Muscle of arm (tissue), 14 donors: ENCODE results near the gene CFAP45. TPM values are rescaled to one million over a fixed set of nuclear protein-coding genes. Genes with fewer than 3 reads are reported as not detected.

Experiments
- DNase-seq: peaks from one replicate; pipeline ENCODE4 v3.0.0-alpha.2; 2013
- long read RNA-seq, 11 donors: transcript quantifications; one replicate each; lab custom pipeline, GENCODE V29; 2026
- polyA plus RNA-seq, 12 donors: library from polyadenylated mRNA; unstranded; fragments of 120-200 nt; gene quantifications; one replicate each; pipeline ENCODE4 v1.2.1, GENCODE V29; 2013; ENCODE audit not compliant: insufficient read length in 12 of 12

The CFAP45 gene, protein sequence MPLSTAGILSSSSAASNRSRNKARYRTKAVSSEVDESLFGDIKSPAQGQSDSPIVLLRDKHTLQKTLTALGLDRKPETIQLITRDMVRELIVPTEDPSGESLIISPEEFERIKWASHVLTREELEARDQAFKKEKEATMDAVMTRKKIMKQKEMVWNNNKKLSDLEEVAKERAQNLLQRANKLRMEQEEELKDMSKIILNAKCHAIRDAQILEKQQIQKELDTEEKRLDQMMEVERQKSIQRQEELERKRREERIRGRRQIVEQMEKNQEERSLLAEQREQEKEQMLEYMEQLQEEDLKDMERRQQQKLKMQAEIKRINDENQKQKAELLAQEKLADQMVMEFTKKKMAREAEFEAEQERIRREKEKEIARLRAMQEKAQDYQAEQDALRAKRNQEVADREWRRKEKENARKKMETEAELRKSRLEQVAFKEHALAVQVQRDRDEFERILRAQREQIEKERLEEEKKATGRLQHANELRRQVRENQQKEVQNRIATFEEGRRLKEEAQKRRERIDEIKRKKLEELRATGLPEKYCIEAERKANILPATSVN
- polyA plus RNA-seq, result under 1 TPM in 10 of 12 donors, not detected in 2; 0.22 to 0.54 (median 0.27) TPM
- long read RNA-seq, donor 1, result 0 reads
- long read RNA-seq, donor 2, result 0 reads
- long read RNA-seq, donor 3, result 0 reads
- long read RNA-seq, donor 4, result 0 reads
- long read RNA-seq, donor 5, result 0 reads
- long read RNA-seq, donor 6, result 0 reads
- long read RNA-seq, donor 7, result 0 reads
- long read RNA-seq, donor 8, result 0 reads
- long read RNA-seq, donor 9, result 0 reads
- long read RNA-seq, donor 10, result 0 reads
- long read RNA-seq, donor 11, result 0 reads

- DNase-seq, result peak; percentile 59
Measured at GRCh38 chr1:159900086-159900680, at the start of gene CFAP45. TSS of gene CFAP45 (minus strand) at chr1:159900165. CDS start at chr1:159900098, 67 bp downstream.

DNA sequence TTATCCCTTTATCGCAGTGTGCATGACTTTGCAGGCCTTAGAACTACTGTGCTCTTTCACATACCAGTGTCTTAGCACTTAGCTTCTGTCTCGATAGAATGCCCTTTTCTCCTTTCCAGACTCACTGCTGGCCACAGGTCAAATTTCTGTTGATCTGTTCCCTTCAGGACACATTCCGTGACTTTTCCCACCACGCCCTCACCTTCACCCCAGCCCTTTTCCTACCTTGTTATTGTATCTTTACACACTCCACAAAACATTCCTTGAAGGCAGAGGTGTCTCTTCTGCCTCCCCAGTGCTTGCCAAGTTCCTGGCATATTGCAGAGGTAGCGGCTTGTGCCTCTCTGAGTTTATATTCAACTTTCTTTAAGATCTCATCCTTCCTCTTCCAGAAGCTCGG, 49.2 kb upstream of the CFAP45 start:
- DNase-seq, result no peak

- no peak for DNase-seq
Measured at GRCh38 chr1:159947942-159948341, 48.0 kb upstream of the CFAP45 start.

DNA sequence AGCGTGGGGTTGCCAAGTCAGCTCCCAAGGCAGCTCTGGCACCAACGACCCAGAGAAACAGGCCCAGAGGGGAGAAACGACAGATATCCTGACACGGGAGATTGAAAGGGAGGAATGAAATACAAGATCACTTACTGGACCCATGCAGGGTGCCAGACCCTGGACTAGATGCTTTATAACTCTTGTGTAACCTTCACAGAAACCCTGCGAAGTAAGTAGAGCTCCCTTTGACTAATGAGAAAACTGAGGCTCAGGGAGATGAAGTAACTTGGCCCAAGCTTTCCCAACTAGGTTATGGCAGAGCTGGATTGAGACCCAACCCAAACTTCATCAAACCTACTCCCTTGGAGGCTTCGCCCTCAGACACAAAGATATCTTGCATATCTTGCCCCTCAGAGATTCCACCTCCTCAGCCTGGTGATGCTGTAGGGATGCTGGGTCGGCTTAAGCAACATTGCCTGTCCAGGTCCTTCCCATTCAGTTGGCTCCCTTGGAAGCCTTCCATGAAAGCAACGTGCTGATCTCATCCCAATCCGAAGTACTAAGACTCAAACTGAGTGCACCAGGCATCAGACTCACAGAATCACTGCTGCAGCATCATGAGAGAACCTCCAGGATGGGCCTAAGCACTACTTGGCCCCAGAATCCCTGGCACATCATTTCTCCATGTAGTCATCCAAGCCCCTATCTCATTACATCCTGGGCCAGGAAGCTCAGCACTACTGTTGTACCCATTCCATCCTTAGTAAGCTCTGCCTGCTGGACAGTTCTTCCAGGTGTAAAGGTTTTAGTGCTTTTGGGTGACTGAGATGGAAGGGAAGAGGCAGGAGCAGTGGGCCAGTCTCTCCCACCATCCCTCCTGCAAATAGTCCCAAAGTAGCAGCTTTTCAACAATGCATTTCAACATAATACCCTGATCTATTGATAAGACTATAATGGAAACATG, 46.5 kb upstream of the CFAP45 start:
- DNase-seq, result no peak

GRCh38 chr1:159945483-159946241, 45.7 kb upstream of the CFAP45 start, which contains the start of gene IGSF9:
TSS of gene IGSF9 (minus strand) at chr1:159945613. CDS start at chr1:159943454, 2,159 bp downstream.
- peak; percentile 82 for DNase-seq

- DNase-seq, result no peak
Measured at GRCh38 chr1:159944623-159945455, 44.9 kb upstream of the CFAP45 start.

- DNase-seq, result no peak
Measured at GRCh38 chr1:159943908-159944622, 44.1 kb upstream of the CFAP45 start.

DNA sequence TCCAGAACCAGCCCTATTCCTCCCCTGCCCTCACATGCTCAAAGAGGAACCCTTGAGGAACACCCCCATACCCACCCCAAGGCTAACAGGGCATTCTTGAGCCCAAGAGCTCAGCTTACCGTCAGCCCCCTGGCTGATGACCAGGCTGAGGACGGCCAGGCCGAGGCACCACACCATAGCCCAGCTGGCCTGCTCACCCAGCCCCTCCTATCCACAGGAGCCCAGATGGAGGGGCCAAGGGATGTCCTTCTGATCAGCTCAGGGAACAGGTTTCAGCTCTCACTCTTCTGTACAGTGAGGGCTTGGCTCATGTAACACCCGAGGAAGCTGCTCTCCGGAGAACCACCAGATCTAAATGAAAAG, 43.3 kb upstream of the CFAP45 start:
- no peak for DNase-seq

GRCh38 chr1:159942632-159943277, 42.8 kb upstream of the CFAP45 start:
- no peak for DNase-seq

DNA sequence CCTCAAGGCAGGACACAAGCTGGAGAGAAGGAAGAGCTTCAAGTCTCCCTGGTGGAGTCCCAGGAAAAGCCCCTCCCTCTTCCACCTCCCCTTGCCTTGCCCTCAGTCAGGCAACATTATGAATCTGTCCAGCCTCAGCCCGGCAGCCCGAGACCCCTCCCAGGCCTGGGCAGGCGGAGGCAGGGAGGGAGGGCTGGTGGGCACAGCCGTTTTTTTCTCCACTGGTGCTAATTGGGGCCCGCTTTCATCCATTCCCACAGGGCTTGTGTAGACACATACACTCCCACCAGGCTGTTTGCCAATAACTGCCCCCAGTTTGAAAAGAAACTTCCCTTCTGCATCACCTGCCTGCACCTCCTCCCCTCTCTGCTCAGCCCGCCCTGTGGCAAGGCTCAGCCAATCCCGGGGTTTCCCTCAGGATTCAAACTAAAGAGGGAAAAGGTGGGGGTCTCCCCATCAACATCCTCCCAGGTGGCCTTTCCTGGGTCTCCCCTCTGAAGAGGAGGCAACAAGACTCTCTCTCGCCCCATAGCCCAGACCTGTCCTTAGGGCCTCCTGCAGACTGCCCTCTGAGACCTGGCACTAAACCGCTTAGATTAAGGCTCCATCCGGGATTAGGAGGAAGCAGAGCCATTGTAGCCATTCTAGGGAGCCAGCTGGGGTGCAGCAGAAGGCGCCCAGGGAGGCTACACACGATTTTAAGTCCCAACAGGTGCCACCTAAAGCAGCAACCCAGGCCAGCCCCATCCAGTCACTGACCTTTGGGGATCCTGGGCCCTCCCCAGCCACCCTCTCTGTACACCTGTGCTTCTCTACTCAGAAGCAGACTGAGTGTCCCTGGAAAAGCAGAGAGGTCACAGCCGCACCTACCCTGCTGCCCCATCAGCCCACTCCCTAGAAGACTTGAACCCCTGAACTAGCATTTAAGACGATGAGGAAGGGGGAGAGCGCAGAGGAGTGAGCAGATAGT, 41.9 kb upstream of the CFAP45 start:
- no peak for DNase-seq

- DNase-seq, result no peak
Measured at GRCh38 chr1:159941141-159941540, 41.2 kb upstream of the CFAP45 start.

DNA sequence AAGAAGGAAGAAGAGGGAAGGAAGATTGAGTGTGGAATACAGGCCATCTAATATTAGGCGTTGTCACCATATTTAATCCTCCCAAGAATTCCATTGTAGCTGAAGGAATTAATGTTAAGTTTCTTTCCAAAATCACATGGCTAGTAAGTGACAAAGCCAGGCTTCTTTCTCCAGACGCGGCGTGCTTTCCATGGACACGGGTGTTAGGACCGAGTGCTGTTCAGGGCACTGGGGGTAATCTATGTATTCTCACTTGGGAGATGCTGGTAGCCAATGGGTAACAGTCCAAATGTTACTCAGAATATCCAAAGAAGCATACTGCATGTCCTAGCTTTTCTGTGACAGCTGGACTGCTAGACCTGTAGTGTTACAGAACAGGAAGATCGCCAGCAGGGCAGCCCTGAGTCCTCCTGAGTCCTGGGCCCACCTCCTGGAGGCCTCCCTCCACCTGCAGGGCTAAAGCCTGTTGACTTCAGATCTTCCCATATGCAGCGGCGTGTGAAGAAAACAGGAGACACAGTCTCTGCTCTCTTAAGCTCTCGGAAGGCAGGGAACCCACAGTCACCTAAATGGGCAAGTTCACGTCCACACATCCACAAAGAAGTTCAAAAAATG, 40.1 kb upstream of the CFAP45 start:
- DNase-seq, result no peak

- DNase-seq, result no peak
Measured at GRCh38 chr1:159939678-159940002, 39.7 kb upstream of the CFAP45 start.

DNA sequence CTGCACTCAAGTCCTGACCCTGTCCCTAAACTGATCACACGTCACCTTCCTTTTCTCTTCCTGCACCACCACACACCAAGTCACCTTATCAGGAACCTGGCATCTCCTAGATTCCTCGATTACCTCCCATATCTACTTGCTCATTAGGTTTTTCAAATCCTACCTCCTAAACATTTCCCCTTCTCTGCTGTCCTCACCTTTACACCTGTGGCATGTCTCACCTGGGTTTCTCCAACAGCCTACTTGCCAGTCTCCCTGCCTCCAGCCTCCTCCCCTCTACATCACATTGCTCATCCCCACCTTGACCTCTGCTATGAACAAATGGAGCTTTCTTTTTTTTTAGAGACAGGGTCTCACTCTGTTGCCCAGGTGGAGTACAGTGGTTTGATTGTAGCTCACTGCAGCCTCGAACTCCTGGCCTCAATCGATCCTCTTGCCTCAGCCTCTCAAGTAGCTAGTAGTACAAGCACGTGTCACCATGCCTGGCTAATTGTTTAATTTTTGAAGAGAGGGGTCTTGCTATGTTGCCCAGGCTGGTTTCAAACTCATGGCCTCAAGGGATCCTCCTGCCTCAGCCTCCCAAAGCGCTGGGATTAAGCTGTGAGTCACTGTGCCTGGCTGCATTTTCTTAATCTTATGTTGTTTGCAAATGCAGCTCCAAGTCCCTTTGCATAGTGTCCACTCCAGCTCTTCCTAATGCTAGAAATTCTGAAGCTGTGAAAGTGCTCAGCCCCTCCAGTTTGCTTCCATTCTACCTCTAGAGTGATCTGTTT, 39.1 kb upstream of the CFAP45 start:
- no peak for DNase-seq

- no peak for DNase-seq
Measured at GRCh38 chr1:159938211-159938852, 38.4 kb upstream of the CFAP45 start.
